Epithelial cell of esophagus (primary cell): Measurements from ENCODE around the gene FEN1.

Source experiments
- DNase-seq: peaks from one replicate; pipeline ENCODE4 v3.0.0; 2010; ENCODE audit warnings: low read depth
- H3K4me3 ChIP-seq: 2 replicates; pipeline ENCODE4 v1.5.1; 2011; ENCODE audit warnings: mild to moderate bottlenecking, low read length, control low read depth
- TF ChIP-seq, protein P1 (sequence below): IDR thresholded peaks from 2 replicates; pipeline ENCODE4 v1.5.1; 2011; ENCODE audit warnings: low read depth, mild to moderate bottlenecking, low read length, control low read depth, inconsistent platforms; ENCODE audit not compliant: insufficient read depth; ENCODE audit errors: missing control alignments

Gene FEN1

DNA sequence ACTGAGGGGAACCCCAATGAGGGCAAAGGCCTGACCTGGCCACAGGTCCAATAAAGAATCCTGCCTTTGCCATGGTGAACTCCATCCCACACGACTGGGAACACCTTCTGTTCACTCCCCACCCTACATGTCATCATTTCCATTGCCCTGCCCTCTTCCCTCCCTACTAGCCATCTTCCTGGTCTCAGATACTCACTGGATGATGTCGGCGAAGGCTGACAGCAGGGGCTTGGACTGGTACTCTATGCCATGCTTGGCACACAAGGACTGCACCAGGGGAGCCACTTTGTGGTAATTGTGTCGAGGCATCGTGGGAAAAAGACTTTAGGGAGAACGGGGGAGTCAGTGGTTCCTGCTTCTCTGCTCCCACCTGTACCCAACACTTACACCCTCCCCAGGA, 9.9 kb downstream of the FEN1 start:
- H3K4me3 ChIP-seq, result no peak overlapping the region
- no peak for DNase-seq
- TF ChIP-seq, protein P1, sequence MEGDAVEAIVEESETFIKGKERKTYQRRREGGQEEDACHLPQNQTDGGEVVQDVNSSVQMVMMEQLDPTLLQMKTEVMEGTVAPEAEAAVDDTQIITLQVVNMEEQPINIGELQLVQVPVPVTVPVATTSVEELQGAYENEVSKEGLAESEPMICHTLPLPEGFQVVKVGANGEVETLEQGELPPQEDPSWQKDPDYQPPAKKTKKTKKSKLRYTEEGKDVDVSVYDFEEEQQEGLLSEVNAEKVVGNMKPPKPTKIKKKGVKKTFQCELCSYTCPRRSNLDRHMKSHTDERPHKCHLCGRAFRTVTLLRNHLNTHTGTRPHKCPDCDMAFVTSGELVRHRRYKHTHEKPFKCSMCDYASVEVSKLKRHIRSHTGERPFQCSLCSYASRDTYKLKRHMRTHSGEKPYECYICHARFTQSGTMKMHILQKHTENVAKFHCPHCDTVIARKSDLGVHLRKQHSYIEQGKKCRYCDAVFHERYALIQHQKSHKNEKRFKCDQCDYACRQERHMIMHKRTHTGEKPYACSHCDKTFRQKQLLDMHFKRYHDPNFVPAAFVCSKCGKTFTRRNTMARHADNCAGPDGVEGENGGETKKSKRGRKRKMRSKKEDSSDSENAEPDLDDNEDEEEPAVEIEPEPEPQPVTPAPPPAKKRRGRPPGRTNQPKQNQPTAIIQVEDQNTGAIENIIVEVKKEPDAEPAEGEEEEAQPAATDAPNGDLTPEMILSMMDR, result no peak

DNA sequence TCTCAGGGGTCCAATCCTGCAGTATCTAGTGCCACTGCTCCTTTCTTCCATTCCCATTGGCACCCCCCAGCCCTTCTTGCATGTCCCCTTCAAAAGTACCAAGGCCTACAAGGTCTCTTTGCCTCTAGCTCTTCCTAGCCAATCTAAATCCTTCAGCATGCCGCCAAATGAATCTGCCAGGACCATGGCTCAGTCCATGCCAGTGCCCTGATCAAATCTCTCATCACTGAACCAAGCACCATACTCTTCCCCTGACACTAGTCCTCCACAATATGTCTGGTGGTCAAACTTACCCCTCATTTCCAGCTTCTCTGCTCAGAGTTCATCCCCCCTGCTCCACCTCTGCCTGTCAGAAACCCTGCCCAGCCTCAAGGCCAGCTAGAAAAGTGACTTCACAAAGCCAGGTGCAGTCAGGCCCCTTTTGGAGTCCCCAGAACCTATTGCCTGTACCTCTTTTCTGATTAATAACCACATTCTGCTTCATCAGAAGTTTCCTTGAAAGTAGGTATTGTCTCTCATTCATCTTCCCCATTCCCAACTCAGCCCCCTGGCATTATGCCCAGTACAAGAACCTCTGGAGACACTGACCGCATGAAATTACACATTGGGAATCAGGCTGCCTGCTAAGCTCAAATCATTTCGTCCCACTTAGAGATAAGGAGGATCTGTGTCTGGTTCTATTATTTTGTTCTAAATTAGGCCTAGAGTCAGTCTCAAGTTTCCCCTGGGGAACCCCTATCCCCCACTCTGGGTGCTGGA, 11.4 kb downstream of the FEN1 start:
- H3K4me3 ChIP-seq, result no peak overlapping the region
- DNase-seq, result no peak
- TF ChIP-seq, protein P1, result no peak

DNA sequence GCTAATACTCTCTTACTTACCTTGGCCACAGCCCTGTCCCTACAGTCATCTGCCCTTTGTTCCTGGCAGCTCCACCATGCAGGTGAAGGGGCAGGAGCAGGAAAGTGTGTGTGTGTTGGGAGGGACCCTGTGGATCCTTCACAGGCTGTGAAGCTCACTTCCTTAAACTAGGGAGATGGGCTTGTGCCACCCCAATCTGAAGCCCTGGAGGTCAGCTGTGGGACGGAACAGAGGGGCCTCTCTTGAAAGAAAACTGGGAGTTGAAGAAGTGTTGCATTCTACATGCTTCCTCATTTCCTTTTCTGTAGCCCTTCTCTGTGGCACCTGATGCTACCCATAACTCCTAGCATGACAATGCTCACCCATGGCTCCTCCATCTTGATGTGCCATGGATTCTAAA, 12.4 kb downstream of the FEN1 start:
- no peak overlapping the region for H3K4me3 ChIP-seq
- TF ChIP-seq, protein P1, result no peak
- DNase-seq, result no peak

DNA sequence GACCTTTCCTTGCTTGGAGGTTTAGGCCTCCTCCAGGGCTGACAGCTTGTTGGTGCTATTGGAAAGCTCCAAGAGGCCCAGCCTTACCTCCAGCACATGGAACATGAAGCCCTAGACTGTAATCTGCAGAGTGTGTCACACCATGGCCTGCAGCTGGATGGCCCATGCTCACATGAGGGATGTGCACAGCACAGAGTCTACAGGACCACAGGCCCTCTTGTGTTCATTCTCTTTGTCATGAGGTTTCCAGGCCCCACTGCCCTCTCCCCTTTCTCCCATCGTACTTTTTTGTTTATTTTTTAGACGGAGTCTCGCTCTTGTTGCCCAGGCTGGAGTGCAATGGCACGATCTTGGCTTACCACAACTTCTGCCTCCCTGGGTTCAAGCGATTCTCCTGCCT, 14.1 kb downstream of the FEN1 start:
- no peak for DNase-seq
- H3K4me3 ChIP-seq, result no peak overlapping the region
- TF ChIP-seq, protein P1, result no peak

DNA sequence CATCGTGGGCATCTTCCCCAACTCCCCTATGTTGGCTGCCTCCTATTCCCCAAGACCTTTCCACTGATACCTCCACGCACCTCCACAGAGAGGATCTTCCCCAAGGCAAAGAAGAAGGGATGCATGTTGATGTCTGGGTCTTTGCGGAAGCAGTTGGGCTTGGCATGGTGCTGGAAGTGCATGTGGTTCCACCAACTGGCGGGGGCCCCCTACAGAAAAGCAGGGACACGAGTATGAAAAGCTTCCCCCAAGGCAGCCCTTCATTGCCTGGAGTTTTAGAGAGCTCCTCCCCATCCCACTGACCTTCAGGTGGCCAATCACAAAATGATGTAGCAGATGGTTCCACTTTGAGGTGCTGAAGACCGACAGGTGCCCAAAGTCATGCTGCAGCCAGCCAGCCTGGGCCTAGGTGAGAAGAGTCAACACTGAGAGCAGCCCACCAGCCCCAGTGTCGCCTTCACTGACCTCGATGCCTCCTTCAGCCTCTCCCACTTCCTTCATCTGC, 18.0 kb downstream of the FEN1 start:
- no peak for DNase-seq
- TF ChIP-seq, protein P1, result no peak

DNA sequence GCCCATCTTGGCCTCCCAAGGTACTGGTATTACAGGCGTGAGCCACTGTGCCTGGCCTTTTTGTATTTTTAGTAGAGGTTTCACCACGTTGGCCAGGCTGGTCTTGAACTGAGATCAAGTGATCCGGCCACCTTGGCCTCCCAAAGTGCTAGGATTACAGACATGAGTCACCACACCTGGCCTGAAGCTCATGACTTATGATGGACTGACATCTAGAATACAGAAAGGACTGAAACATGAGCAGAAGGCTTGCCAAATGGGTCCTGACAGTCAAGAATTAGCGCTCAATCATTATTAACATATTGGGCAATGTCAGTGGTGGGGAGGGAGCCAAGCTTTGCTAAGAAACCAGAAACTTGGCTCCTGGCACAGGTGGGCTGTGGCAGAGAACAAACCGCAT, 19.1 kb downstream of the FEN1 start:
- DNase-seq, result no peak
- no peak overlapping the region for H3K4me3 ChIP-seq
- TF ChIP-seq, protein P1, result no peak

More for the DNA sequence above, 18.0 kb downstream of the FEN1 start:
- no peak overlapping the region for H3K4me3 ChIP-seq
